Activated naive CD4-positive, alpha-beta T cell treated with anti-CD3 and anti-CD28 coated beads, Interleukin-2, amount 10 ng/mL, durations not matched to agents 7 days and 5 days (primary cell): ENCODE data around the gene ARHGEF10L.

Experiments used
- CTCF ChIA-PET: fragments of 350-600 bp; sonication (Branson Sonifier 250); formaldehyde crosslinking; loops from one replicate; lab custom pipeline; 2021; ENCODE audit warnings: antibody characterized with exemption; lab: Charles Lee
- DNase-seq: peaks from one replicate; pipeline ENCODE4 v3.0.0-alpha.2; 2020
- H3K27ac Mint-ChIP-seq: one replicate; pipeline ENCODE4 v1.8.0; 2021; ENCODE audit warnings: mild to moderate bottlenecking, moderate library complexity, mixed read lengths
- H3K27me3 Mint-ChIP-seq: one replicate; pipeline ENCODE4 v1.8.0; 2021; ENCODE audit warnings: mild to moderate bottlenecking, mixed read lengths
- H3K36me3 Mint-ChIP-seq: one replicate; pipeline ENCODE4 v1.8.0; 2021; ENCODE audit warnings: mixed read lengths
- H3K4me1 Mint-ChIP-seq: one replicate; pipeline ENCODE4 v1.8.0; 2021; ENCODE audit warnings: mixed read lengths
- H3K4me3 Mint-ChIP-seq: one replicate; pipeline ENCODE4 v1.8.0; 2021; ENCODE audit warnings: mild to moderate bottlenecking, moderate library complexity, mixed read lengths
- H3K9me3 Mint-ChIP-seq: one replicate; pipeline ENCODE4 v1.8.0; 2021; ENCODE audit warnings: mixed read lengths

Gene ARHGEF10L

DNA sequence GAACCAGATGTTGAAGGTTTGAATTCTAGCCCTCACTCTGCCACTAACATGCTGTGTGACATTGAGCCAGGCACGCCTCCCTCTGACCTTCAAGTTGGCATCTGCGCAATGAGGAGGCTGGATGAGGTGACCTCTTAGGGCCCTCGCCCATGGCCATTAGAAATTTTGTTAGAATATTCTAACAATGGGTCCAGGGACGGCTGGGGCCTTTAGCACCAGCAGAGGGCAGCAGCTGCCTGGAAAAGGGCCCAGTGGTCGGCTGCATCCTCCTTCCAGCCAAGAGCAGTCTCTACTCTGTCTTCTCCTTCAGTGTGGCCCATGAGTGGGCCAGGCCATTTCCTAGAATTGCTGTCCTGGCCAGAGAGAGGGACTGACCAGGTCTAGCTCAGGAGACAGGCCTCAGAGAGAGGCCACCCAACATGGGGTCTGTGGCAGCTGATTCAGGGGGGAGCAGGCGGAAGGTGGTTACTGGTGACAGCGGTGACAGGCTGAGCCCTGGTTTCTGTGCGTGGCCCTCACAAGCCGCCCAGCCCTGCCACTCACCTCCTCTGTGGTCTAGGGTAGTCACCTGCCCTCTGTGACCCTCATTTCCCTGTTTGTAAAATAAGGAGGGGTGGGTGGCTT lies 114.3 kb downstream of the ARHGEF10L start:
- no peak overlapping the region for H3K27ac Mint-ChIP-seq
- H3K36me3 Mint-ChIP-seq = no peaks in the 10 kb centered on the region
- DNase-seq = peak; percentile 35
- no peaks in the 10 kb centered on the region for H3K4me1 Mint-ChIP-seq
- H3K27me3 Mint-ChIP-seq = no peaks in the 10 kb centered on the region
- H3K9me3 Mint-ChIP-seq = no peaks in the 10 kb centered on the region
- CTCF ChIA-PET = interaction anchor here (1.3 to 1.5 kb wide), 2 partner anchors 9 to 927 kb away, joined by 4 to 5 read pairs; no protein-coding TSS in a partner anchor
- H3K4me3 Mint-ChIP-seq = no peak overlapping the region

DNA sequence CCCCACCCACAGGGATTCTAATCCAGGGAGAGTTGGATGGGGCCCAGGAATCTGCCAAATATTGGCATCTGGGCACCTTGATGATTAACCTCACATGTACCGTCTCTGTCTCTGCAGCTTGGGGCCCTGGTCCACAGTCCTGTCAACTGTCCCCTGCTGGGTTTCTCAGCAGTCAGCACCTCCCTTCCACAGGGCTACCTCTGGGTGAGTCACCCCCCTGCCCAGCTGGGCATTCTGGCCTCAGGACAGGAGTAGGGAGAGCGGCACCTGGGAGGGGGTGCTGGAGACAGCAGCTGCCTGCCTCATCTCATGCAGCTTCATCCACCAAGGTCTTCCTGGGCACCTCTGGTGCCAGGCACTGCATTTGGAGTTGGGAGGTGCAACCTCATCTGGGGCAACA lies 115.0 kb downstream of the ARHGEF10L start:
- no peaks in the 10 kb centered on the region for H3K36me3 Mint-ChIP-seq
- H3K27me3 Mint-ChIP-seq = no peaks in the 10 kb centered on the region
- H3K4me3 Mint-ChIP-seq = no peak overlapping the region
- H3K9me3 Mint-ChIP-seq = no peaks in the 10 kb centered on the region
- no peak overlapping the region for H3K27ac Mint-ChIP-seq
- DNase-seq = no peak
- no peaks in the 10 kb centered on the region for H3K4me1 Mint-ChIP-seq
- CTCF ChIA-PET = no interaction called here

DNA sequence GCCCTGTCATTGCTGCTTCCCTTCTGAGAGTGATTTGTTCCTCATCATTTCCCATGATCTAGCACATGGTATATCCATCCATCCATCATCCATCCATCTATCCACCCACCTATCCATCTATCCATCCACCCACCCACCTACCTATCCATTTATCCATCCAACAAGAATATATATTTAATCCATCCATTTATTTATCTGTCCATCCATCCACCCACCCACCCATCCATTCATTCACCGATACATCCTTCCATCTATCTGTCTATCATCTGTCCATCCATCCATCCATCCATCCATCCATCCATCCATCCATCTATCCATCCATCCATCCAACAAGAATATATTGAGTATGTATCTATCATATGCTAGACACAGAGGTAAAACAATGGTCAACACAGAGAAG lies 115.7 kb downstream of the ARHGEF10L start:
- H3K36me3 Mint-ChIP-seq = no peaks in the 10 kb centered on the region
- no peaks in the 10 kb centered on the region for H3K27me3 Mint-ChIP-seq
- no peak overlapping the region for H3K4me3 Mint-ChIP-seq
- no peak for DNase-seq
- H3K27ac Mint-ChIP-seq = no peak overlapping the region
- CTCF ChIA-PET = no interaction called here
- no peaks in the 10 kb centered on the region for H3K4me1 Mint-ChIP-seq
- H3K9me3 Mint-ChIP-seq = no peaks in the 10 kb centered on the region

GRCh38 chr1:17655922-17656321 lies 116.4 kb downstream of the ARHGEF10L start:
- no peaks in the 10 kb centered on the region for H3K27me3 Mint-ChIP-seq
- no peak for DNase-seq
- CTCF ChIA-PET = no interaction called here
- no peaks in the 10 kb centered on the region for H3K9me3 Mint-ChIP-seq
- no peaks in the 10 kb centered on the region for H3K4me1 Mint-ChIP-seq
- H3K36me3 Mint-ChIP-seq = no peaks in the 10 kb centered on the region
- H3K27ac Mint-ChIP-seq = no peak overlapping the region
- no peak overlapping the region for H3K4me3 Mint-ChIP-seq

- no peaks in the 10 kb centered on the region for H3K4me1 Mint-ChIP-seq
Observed at GRCh38 chr1:17657436-17657835, 117.9 kb downstream of the ARHGEF10L start.

GRCh38 chr1:17658837-17659236 lies 119.3 kb downstream of the ARHGEF10L start:
- Mint-ChIP-seq H3K4me3 (no peak overlapping the region), H3K27ac (no peak overlapping the region), H3K9me3 (no peaks in the 10 kb centered on the region), H3K27me3 (no peaks in the 10 kb centered on the region), H3K36me3 (no peaks in the 10 kb centered on the region), H3K4me1 (no peaks in the 10 kb centered on the region)
- CTCF ChIA-PET = no interaction called here
- no peak for DNase-seq

More at GRCh38 chr1:17657436-17657835, 117.9 kb downstream of the ARHGEF10L start:
- Mint-ChIP-seq H3K27ac (no peak overlapping the region), H3K36me3 (no peaks in the 10 kb centered on the region), H3K27me3 (no peaks in the 10 kb centered on the region), H3K4me3 (no peak overlapping the region), H3K9me3 (no peaks in the 10 kb centered on the region)
- no peak for DNase-seq
- CTCF ChIA-PET = no interaction called here

DNA sequence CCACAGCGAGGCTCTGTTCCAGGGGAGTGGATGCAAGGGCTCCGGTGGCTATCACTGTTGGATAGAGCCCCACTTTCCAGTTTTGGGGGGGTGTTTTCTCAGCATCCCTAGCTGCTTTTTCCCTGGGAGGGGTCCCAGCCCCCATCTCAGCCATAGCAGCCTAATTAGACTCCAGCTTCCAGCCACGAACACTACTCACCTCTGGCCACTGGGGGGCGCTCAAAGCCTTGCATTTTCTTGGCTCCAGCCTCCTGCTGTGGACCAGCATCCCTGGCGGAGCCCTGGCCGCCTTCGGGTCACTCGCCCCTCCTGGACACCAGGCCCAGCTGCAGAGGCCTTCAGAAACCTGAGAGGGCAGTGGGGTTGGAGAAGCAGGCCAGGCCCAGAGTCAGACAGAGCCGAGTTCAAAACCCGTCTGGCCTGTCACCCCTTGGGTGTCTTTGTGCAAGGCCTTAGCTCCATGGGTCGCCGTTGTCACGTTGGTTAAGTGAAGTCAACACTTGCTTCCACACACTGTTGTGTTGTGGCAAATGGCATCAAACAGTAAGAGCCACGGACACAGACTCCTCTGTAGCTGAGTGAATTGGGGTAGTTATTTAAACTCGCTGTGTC lies 122.2 kb downstream of the ARHGEF10L start:
- CTCF ChIA-PET = interaction anchor here (0.5 to 3.5 kb wide), 12 partner anchors 9 to 920 kb away, joined by 3 to 18 read pairs (median 4); no protein-coding TSS in a partner anchor
- Mint-ChIP-seq H3K4me3 (no peak overlapping the region), H3K36me3 (no peaks in the 10 kb centered on the region), H3K9me3 (no peaks in the 10 kb centered on the region), H3K27me3 (no peaks in the 10 kb centered on the region), H3K27ac (no peak overlapping the region), H3K4me1 (no peaks in the 10 kb centered on the region)
- peak; percentile 70 for DNase-seq

- no peak for DNase-seq
- CTCF ChIA-PET = interaction anchor here (0.5 to 3.5 kb wide), 6 partner anchors 9 to 438 kb away, joined by 3 to 18 read pairs (median 4); no protein-coding TSS in a partner anchor
- Mint-ChIP-seq H3K36me3 (no peaks in the 10 kb centered on the region), H3K4me1 (no peaks in the 10 kb centered on the region), H3K27me3 (no peaks in the 10 kb centered on the region), H3K4me3 (no peak overlapping the region), H3K27ac (no peak overlapping the region), H3K9me3 (no peaks in the 10 kb centered on the region)
Observed at GRCh38 chr1:17662296-17662695, 122.8 kb downstream of the ARHGEF10L start.

GRCh38 chr1:17662786-17663185 lies 123.3 kb downstream of the ARHGEF10L start:
- H3K27me3 Mint-ChIP-seq = no peaks in the 10 kb centered on the region
- CTCF ChIA-PET = interaction anchor here (1.0 to 3.5 kb wide), 3 partner anchors 10 to 438 kb away, joined by 3 to 18 read pairs (median 5); no protein-coding TSS in a partner anchor
- H3K9me3 Mint-ChIP-seq = no peaks in the 10 kb centered on the region
- no peak overlapping the region for H3K27ac Mint-ChIP-seq
- no peaks in the 10 kb centered on the region for H3K36me3 Mint-ChIP-seq
- H3K4me1 Mint-ChIP-seq = no peaks in the 10 kb centered on the region
- no peak for DNase-seq
- H3K4me3 Mint-ChIP-seq = no peak overlapping the region

DNA sequence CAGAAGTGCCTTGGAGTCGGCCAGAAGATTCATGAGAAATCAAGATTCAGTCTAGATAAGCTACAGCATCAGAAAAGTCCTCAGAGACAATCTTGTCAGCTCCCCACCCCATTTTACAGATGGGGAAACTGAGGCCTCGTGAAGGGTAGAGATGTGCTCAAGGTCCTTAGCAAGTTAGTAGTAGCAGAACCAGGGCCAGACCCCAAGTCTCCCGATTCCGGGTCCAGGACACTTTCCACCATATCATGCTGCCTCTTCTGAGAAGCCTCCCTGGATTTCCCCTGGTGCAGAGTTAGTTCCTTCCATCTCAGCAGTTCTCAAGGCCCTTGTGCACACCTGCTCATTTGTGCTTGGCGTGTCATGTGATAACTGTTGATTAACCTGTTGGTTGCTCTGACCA lies 124.1 kb downstream of the ARHGEF10L start:
- Mint-ChIP-seq H3K9me3 (no peaks in the 10 kb centered on the region), H3K36me3 (no peaks in the 10 kb centered on the region), H3K27me3 (no peaks in the 10 kb centered on the region), H3K4me1 (no peaks in the 10 kb centered on the region), H3K4me3 (no peak overlapping the region), H3K27ac (no peak overlapping the region)
- CTCF ChIA-PET = interaction anchor here (3.5 kb wide), 1 partner anchor 437 kb away, joined by 18 read pairs; no protein-coding TSS in a partner anchor
- no peak for DNase-seq

GRCh38 chr1:17664322-17664721 lies 124.8 kb downstream of the ARHGEF10L start:
- no peak overlapping the region for H3K27ac Mint-ChIP-seq
- H3K36me3 Mint-ChIP-seq = no peaks in the 10 kb centered on the region
- CTCF ChIA-PET = no interaction called here
- H3K9me3 Mint-ChIP-seq = no peaks in the 10 kb centered on the region
- no peaks in the 10 kb centered on the region for H3K27me3 Mint-ChIP-seq
- no peaks in the 10 kb centered on the region for H3K4me1 Mint-ChIP-seq
- H3K4me3 Mint-ChIP-seq = no peak overlapping the region
- DNase-seq = no peak

GRCh38 chr1:17665054-17665453 lies 125.6 kb downstream of the ARHGEF10L start:
- Mint-ChIP-seq H3K27me3 (no peaks in the 10 kb centered on the region), H3K36me3 (no peaks in the 10 kb centered on the region), H3K4me3 (no peak overlapping the region), H3K4me1 (no peaks in the 10 kb centered on the region), H3K9me3 (no peaks in the 10 kb centered on the region), H3K27ac (no peak overlapping the region)
- CTCF ChIA-PET = no interaction called here
- DNase-seq = no peak

DNA sequence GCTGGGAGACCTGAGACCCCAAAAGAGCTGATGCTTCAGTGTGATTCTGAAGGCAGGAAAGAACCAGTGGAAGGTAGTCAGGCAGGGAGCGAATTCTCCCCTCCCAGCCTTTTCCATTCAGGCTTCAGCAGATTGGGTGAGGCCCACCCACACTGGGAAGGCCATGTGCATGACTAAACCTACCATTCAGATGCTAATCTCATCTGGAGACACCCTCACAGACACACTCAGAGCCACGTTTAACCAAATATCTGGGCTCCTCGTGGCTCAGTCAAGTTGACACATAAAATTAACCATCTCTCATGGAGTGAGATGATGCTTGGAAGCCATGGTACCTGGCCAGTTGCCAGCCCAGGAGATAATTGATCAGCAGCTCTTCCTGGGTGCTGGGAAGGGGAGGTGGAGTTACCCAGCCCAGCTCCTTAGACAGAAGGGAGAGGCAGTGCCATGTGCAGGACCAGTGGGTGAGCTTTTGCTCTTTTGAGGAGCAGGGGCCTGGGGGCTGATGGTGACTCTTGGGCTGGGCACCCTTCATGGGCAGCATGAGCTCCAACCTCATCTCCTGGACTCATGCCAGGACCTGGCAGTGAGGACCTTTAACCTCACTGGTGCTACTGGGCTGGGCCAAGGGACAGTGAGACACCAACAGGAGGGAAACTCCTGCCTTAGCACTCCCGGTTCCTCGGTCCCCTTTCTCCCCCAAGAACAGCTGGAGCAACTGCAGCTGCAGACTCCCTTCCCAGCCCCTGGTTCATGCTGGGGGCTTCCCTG lies 126.6 kb downstream of the ARHGEF10L start:
- Mint-ChIP-seq H3K27me3 (no peaks in the 10 kb centered on the region), H3K27ac (no peak overlapping the region), H3K36me3 (no peaks in the 10 kb centered on the region), H3K4me1 (no peaks in the 10 kb centered on the region), H3K9me3 (no peaks in the 10 kb centered on the region), H3K4me3 (no peak overlapping the region)
- DNase-seq = no peak
- CTCF ChIA-PET = interaction anchor here (0.7 kb wide), 1 partner anchor 188 kb away, joined by 3 read pairs; no protein-coding TSS in a partner anchor

DNA sequence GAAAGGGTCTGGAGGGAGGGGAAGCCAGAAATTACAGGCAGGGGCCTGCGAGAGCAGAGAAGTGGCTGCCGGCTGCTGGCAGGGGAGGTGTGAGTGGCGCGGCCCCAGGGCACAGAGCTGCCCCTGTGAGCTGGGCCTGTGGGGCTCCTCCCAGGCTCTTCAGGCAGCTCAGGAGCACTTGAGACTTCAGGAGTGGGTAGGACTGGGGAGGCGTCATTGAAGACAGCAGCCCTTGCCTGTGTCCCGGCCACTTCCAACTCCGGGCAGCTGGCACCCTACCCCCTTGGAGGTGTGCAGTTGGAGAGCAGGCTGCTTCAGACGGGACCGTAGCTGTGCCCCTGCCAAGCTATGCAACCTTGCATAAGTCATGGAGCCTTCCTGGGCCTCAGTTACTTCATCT lies 128.1 kb downstream of the ARHGEF10L start:
- no peaks in the 10 kb centered on the region for H3K9me3 Mint-ChIP-seq
- H3K27ac Mint-ChIP-seq = no peak overlapping the region
- CTCF ChIA-PET = no interaction called here
- no peaks in the 10 kb centered on the region for H3K36me3 Mint-ChIP-seq
- no peaks in the 10 kb centered on the region for H3K4me1 Mint-ChIP-seq
- H3K27me3 Mint-ChIP-seq = no peaks in the 10 kb centered on the region
- no peak overlapping the region for H3K4me3 Mint-ChIP-seq
- no peak for DNase-seq
